HL-60 (cell line): ENCODE measurements around the gene APLP2.

Source experiments
- DNase-seq, 2 experiments: peaks; one replicate each; pipeline ENCODE4 v3.0.0-alpha.2; 2010 to 2020; ENCODE audit warnings: low read depth in 1 of 2, low spot score in 1 of 2
- H3K27ac ChIP-seq: fragments of 250-450 bp; sonication (Bioruptor Pico); replicated peaks from 2 replicates; pipeline ENCODE4 v1.5.1; 2020; ENCODE audit warnings: mild to moderate bottlenecking, moderate library complexity
- H3K27me3 ChIP-seq: fragments of 250-450 bp; sonication (Bioruptor Pico); 2 replicates; pipeline ENCODE4 v1.5.1; 2021; ENCODE audit warnings: mild to moderate bottlenecking, moderate library complexity; ENCODE audit not compliant: insufficient read depth, poor library complexity, severe bottlenecking
- H3K4me3 ChIP-seq: replicated peaks from 2 replicates; pipeline ENCODE4 v1.5.1; 2011; ENCODE audit warnings: mild to moderate bottlenecking, control low read depth, low read length; ENCODE audit not compliant: insufficient read depth
- CTCF ChIP-seq: IDR thresholded peaks from one replicate; pipeline ENCODE4 v1.5.1; 2011; ENCODE audit warnings: low read length, control low read depth, inconsistent platforms; ENCODE audit not compliant: insufficient read depth
- GABPA ChIP-seq: IDR thresholded peaks from 2 replicates; pipeline ENCODE4 v1.6.1; 2012; ENCODE audit warnings: low read depth
- POLR2AphosphoS5 ChIP-seq: IDR thresholded peaks from 2 replicates; pipeline ENCODE4 v1.6.1; 2012; ENCODE audit warnings: low read depth
- REST ChIP-seq: IDR thresholded peaks from 2 replicates; pipeline ENCODE4 v1.6.1; 2012; ENCODE audit warnings: low read depth; ENCODE audit not compliant: insufficient replicate concordance
- SPI1 ChIP-seq: IDR thresholded peaks from 2 replicates; pipeline ENCODE4 v1.6.1; 2012; ENCODE audit warnings: low read depth, mild to moderate bottlenecking, borderline replicate concordance

APLP2 gene

GRCh38 chr11:130064596-130064995 is 5.1 kb upstream of the APLP2 start:
- TF ChIP-seq SPI1 (peak; percentile 60; the same call in 1 of the 2 replicates), GABPA (no peak), POLR2AphosphoS5 (no peak), REST (no peak)
- DNase-seq, result peak in 1 of 2 experiments; percentile 20

GRCh38 chr11:130066338-130066737 is 3.4 kb upstream of the APLP2 start:
- Histone ChIP-seq H3K27me3 (no peaks in the 10 kb centered on the region), H3K27ac (no peak overlapping the region), H3K4me3 (no peak overlapping the region)
- DNase-seq, result no peak
- TF ChIP-seq CTCF, result no peak
- no peak for TF ChIP-seq REST
- no peak for TF ChIP-seq GABPA
- TF ChIP-seq POLR2AphosphoS5, result no peak
- TF ChIP-seq SPI1, result no peak

More at GRCh38 chr11:130064596-130064995, 5.1 kb upstream of the APLP2 start:
- no peak overlapping the region for H3K4me3 ChIP-seq
- H3K27me3 ChIP-seq, result no peaks in the 10 kb centered on the region
- H3K27ac ChIP-seq, result no peak overlapping the region

GRCh38 chr11:130068546-130068985 is 1.1 kb upstream of the APLP2 start:
- Histone ChIP-seq H3K4me3 (peak overlapping the region; percentile 75; the same call in 1 of the 2 replicates), H3K27me3 (no peaks in the 10 kb centered on the region), H3K27ac (peak overlapping the region; percentile 77)
- DNase-seq, result no peak
- TF ChIP-seq REST (no peak), SPI1 (no peak), POLR2AphosphoS5 (no peak), GABPA (no peak), CTCF (no peak)
